Stimulated activated CD4-positive, alpha-beta T cell treated with anti-CD3 and anti-CD28 coated beads, Interleukin-15, amount 100 ng/mL, for 24 hours (primary cell): Measurements from ENCODE around the gene SCLY.

Experiments
- DNase-seq: peaks from one replicate; pipeline ENCODE4 v3.0.0-alpha.2; 2020

SCLY gene

DNA sequence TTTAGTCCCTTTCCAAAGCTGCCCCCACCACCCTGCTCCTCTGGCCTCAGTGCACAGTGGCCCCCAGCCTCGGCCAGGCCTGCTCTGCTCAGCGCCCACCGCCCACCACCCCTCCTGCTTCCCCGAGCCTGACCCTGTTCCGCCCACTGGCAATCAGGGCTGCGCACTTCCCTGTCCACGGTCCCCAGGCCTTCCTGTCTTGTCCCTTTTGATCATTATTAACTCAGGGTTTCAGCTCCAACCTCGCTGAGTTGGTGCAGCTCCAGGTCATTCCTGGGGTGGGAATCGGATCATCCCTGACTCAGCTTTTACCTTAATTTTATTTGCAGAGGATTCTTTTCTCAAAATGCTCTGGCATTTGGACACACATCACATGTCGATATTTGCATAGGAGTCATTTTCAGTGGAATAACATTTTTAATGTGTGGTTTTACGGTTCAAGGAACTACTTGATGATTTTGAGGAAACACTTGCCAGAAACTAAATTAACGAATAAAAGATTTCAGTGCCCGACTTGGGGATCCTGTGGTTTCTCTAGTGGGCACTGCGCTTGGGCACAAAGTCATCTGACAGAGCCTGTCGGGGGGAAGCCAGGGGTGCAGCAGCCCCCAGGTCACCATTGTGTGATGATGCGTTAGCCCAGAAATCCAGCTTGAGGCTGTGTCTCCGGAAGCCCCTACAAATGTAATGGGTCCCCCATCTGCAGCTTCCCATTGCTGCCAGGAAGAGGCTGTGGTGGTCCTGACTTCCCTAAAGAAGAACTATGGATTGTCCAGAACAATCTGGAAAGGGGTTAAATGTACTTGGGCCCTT is 38.3 kb downstream of the SCLY start:
- DNase-seq = no peak

DNA sequence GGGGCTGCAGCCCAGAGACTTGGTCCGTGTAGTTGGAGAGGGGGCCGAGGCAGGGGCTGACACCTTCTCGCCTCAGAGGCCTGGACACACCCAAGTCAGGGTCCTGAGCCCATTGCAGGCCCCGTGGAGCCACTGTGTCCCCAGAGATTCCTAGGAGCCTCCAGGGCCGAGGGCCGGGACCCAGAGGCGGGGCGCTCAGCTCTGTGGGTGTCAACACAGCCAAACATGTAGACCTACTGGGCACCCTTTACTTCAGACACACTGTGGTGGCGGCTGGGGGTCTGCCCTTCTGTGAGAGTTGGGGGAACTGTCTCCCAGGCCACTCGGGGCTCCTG is 38.9 kb downstream of the SCLY start:
- no peak for DNase-seq

DNA sequence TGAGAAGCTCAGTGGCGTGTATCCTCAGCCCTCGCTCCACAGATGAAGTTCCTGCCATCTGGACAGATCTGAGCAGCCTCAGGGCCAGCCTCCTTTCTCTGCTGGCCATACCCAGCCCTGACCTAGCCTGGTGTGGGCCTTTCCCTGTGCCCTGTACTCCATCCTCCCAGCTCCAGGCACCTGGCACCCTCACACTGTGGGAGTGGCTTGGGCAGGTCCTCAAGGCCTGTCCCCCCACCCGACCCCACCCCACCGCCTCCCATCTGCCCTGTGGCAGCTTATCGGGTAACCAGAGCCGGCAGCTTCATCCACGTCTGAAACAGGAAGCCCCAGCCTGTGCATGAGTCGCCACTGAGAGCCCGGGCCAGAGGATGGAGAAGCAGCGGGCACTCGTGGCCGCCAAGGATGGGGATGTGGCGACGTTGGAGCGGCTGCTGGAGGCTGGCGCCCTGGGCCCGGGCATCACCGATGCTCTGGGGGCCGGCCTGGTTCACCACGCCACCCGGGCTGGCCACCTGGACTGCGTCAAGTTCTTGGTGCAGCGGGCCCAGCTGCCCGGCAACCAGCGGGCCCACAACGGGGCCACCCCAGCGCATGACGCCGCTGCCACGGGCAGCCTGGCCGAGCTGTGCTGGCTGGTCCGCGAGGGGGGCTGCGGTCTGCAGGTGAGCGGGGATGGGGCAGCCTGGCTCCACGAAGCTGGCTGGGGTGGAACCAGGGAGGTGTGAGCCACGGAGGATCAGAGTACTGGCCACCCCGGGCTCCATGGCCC is 39.4 kb downstream of the SCLY start, which contains the start of gene ESPNL:
TSS of gene ESPNL (plus strand) at position 292 of the 772 bp plus-strand sequence. CDS start at position 372, 80 bp downstream.
- DNase-seq = no peak

DNA sequence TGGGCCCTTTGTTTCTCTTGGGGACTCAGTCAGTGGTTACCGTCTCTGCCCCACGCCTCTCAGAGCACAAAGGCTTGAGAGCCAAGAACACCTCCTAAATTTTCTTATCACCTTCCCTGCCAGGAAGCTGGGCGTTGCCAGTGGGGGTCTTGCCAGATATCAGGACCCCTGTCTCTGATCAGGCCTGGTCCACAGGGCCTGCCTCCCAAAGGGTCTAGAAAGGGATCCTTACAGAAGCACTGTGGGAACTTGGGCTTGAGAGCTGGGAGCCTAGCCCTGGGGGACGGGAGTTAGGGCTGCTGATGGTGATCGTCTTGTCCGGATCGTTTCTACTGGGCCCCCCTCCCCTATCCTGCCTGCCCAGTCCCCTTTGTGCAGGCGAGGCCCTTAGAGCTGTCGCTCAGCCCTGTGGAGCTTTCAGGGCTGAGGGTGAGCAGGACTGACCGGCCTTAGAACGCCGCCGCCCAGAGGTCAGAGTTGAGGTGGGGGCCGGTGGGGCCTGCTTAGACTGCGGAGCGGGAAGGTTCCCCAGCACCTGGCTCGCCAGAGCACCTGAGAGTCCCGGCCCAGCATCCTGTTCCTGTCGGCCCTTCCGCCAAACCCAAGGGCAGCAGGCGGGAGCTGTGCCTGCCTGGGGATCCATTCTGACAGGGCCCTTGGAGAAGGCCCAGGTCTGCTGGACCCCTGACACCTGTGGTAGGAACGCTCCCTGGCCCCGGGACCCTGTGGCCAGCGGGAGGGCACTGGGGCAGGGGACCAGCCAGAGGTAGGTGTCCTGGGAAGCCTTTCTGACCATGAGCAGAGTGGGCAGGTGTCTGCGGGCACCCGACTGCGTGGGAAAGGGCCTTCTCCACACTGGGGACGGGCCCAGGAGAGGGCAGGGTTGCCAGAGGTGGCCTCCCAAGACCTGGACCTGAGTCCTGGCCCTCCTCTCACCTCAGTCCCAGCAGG is 40.3 kb downstream of the SCLY start:
- no peak for DNase-seq

DNA sequence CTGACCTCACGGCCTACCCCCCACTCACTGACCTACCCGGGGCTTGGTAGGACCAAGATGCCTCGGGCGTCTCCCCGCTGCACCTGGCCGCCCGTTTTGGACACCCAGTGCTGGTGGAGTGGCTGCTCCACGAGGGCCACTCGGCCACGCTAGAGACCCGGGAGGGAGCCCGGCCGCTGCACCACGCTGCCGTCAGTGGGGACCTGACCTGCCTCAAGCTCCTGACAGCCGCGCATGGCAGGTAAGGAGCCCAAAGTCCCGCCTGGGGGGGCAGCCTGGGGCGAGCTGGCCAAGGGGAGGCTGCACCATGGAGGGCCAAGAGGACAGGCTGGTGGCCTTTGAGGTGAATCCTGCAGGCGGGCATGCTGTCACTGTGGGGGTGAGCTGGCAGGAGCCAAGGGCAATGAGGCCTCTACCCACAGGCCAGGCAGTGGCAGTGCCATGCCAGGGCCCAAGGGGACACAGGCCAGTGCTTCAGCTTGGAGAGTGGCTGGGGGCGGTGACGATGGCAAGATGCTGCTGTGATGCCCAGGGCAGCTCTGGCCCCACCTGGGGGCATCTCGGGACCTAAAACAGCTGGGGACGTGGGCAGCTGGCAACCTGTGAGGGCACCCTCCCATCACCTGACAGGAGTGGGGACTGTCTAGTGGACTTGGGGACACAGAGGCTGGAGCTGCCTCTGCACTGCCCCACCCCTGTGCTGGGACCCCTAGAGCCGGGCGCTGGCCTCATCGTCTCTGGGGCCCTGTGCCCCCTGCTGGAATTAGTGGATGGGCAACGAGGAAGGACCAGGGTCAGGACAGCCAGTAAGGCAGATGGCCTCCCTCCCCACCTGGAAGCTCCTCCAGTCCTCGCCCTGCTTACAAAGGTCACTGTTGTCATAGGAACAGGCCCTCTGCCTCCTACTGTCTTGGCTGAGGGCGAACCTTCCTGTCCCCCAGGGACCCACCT is 41.4 kb downstream of the SCLY start:
- DNase-seq = no peak

DNA sequence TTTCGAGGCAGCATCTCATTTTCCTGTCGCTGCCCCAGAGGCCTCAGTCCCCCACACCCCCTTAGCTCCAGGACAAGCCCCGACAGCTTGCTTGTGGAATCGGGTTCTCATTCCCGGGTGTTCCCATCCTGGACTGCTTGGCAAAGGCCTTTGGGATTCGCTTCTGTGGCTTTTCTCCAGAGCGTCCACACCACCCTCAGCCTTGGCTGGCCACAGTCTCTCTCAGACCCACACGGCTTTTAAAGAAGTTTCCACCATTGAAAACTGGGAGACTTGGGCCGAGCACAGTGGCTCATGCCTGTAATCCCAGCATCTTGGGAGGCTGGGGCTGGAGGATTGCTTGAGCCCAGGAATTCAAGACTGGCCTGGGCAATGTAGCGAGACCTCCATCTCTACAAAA is 42.1 kb downstream of the SCLY start:
- no peak for DNase-seq

DNA sequence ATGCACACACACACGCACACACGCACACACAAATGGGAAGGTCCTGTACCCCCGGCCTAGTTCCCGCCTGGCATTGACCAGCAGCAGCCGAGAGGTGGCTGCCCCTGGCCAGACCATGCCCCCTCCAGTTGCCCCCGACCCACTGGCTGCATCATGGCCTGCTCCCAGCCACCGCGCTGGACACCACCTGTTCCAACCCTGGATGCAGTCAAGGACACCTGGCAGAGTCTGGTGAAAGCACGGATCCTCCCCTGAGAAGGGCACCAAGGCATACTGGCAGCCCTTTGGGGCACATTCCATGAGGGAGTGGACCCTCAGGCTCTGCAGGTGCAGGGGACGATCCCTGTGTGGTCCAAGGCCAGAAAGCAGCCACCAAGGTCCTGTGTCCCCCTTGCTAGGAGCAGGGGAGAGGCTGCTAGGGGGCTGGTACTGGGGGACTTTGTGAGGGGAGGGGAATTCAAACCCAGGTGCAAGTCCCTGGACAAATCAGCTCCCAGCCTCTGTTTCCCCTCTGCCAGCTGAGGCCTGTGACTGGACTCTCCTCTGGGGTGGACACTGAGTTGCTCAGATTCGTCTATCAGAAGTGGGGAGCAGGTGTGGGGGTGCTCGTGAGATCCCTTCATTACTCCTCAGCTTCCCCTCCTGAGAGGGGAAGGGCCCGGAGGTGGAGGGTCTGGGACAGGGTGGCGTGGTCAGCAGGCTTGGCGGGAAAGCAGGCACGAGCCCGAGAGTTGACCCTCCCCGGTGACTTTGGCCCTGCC is 42.8 kb downstream of the SCLY start:
- DNase-seq = no peak

DNA sequence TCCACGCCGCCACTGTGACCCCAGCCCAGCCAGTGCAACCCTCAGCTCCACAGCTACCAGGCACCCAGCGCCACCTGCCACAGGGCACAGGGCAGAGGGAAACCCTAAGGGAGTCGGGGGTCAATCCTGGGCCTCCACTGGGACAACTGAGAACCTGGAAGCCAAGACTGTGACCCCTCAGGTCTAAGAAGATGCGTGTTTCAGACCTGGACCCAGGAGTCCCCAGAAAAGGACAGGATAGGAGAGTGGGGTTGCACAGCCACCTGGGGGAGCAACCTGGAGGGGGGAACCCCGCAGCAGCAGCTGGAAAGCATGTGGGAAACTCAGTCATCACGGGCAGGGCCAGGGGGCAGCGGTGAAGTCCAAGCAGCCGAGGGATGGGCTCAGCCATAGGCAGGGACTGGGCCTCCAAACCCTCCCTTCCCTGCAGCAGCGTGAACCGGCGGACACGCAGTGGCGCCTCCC is 43.5 kb downstream of the SCLY start:
- no peak for DNase-seq

DNA sequence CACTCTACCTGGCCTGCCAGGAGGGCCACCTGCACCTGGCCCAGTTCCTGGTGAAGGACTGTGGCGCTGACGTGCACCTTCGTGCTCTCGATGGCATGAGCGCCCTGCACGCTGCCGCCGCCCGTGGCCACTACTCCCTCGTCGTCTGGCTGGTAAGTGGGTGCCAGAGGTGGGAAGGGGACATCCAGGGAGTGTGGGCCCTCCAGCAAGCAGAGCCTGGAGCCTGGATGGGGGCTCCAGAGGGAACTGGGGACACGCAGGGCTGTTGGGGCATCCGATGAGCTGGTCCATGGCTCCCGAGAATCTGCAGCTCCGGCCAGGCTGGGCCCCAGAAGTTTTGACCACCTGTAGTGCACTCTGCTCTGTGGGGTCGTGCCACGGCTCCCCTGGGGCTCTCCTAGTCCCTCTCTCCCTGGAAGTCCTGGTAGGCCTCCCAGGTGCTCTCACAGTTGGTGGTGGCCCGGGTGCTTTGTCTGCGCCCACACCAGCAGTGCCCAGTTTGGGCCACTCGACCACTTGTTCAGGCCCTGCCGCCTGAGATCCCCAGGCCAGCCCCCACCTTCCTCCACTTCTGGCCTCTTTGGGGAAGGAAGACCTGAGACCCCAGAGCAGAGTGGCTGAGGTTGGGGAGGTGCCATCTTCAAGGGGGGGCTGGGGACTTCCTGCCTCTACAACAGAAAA is 44.0 kb downstream of the SCLY start:
- peak; percentile 0 for DNase-seq

DNA sequence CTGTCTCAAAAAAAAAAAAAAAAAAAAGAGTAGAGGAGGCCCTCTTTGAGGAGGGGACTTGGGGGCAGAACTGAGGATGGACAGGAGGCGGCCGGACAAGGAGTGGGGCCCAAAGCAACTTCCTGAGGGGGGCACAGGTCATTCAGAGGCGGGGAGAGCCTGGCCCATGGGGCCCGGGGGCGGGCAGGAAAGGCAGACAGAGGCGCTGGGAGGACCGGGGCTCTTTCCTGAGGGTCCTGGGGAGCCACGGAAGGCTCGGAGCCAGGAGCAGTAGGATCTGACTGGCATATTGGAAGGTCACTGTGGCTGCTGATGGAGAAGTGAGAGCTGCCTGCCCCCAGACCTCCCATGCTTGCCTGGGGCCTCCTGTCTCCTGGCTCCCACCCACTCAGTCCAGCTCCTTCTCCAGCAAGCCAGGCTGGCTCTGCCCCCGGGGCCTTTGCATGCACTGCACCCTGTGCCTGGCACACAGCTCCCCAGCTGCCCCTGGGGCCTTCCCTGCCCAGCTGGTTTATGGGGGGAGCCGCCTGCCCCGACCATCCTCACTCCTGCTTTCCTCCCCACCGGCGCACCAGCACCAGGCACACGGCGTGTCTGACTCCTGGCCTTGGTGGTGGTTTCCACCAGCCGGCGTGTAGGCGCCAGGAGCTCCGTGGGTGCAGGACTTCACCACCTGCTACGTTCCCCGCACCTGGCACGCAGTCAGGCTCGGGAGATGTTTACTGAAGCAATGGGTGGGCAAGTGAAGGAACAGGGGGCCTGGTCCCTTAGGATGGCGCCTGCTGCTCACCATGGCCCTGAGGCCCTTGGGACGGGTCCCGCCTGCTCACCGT is 44.9 kb downstream of the SCLY start:
- no peak for DNase-seq

DNA sequence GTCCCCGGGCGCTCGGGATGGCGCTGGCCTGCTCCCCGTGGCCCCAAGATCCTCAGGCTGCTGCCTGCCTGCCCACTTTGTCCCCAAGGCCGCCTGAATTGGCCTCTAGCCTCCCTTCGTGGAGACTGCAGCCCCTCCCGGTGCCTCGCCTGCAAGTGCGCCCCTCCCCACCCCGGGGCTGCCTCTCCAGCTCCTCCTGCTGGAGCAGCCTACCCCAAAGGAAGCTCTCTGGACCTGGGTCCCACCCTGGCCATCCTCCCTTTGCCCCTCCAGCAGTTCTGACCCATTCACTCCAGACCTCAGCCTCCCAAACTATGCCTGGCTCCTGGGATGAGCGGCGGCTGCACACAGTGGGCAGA is 45.5 kb downstream of the SCLY start:
- no peak for DNase-seq

DNA sequence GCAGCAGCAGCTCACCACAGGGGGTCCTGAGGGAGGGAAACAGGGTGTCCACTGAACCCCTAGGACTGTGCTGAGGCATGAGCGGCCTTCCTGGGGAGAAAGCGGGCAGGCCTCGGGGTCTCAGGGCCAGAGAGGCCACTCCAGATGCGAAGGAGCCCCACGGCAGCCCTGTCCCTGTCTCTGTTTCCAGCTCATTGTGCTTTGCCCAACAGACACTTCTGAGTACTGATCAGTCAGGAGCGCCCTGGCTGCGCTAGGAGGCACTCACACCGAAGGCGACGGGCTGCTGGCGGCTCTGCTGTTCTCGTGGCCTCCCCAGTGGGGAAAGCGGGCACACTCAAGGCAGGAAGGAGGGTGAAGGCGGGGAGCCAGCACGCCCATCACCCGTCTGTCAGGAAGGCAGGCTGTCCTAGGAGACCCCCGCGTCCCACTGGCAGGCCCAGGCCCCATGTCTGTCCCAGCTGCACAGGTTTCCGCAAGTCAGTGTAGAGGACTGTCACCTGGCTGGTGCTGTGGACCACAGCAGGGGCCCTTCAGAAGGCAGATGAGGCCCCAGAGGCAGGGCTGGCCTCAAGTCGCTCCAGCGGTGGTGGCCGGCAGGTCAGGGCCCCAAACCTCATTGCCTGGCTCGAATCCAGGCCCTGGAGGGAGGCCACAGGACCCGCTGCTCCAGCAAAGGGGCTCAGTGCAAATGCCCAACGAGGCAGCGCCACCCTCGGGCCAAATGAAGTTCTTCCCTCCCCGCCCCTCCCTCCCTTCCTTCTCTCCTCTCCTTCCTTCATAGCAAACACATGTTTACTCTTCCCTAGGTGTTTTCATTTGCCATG is 46.1 kb downstream of the SCLY start:
- no peak for DNase-seq

DNA sequence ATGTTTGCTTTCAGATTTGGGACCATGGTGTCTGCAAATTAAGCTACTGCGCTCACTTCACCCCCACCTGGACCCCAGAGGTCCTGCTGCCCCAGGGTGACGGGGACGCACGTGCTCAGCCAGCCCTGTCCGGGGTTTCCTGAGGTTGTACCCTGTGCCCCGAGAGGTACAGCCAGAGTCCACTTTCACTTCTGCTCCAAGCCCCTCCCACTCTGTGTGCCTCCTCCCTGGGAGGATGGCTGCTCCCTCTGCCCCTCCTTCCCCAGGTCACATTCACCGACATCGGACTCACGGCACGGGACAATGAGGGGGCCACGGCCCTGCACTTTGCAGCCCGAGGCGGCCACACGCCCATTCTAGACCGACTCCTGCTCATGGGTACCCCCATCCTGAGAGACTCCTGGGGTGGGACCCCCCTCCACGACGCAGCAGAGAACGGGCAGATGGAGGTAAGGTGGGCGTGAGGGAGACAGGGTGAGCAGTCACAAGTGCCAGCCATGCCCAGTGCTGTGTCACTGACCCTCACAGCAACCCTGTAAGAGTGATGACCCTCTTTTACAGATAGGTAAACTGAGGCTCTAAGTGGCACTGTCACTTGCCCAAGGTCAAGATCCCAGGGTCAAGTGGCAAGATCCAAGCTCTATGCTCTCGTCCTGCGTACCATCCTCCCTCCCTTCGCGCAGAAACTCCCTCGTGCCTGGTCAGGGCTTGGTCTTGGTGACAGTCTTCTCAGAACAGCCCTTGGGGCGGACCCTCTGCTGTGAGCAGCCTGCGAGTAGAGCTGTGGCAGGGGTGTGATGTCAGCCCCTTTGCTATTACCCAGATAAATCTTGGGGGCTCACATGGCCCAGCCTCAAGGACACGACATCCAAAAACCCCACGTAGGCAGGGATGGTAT is 47.0 kb downstream of the SCLY start:
- DNase-seq = no peak

DNA sequence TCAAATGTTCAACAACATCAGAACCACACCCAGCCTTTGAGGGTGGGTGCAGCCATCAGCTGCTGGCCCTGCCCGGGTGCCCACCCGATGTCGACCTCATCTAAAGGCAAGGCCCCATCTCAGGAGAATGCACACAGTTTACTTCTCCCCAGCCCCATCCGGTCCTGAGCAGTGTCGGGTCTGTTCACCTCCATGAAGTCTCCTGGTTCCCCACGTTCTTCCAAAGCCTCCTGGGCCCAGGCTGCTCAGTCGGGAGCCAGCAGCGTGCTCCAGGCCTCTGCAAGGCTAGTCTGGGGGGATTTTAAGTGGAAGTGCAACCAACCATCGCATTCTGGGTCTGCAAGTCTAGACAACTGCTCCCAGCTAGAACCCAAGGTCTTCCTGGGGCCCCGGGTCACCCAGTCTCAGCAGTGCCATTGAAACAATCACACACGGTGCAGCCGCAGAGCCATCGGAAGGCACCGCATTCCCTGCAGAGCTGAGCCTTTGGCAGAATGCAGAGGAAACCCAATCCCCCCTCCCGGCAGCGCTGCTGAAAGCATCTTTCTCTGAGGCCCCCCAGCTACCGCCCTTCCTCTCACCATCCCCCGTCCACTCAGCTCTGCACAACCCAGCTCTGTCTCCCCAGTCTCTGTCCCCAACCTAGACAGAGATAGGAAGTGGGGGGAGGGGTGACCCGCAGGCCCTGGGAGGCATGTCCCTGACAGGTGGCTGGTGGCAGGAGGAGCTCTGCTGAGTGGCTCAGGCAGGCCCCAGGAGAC is 47.8 kb downstream of the SCLY start:
- DNase-seq = no peak

DNA sequence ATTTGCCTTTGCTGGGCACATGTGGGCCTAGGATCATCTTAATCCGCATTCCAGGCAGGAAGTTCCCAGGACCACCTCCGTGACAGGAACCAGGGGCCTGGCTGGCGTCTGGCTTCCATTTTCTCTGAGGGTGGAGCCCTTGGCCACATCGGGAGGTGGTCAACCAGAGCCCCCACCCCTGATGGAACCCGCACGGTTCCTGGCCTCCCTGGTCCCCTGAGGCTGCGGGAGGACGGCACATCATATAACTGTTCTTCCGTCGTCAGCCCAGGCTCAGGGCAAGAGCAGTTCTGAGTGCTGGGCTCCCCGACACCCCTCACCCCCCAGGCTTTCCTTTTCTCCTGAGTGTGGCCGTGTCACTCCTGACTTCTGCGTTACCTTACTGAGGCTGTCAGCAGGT is 52.8 kb downstream of the SCLY start:
- DNase-seq = no peak

DNA sequence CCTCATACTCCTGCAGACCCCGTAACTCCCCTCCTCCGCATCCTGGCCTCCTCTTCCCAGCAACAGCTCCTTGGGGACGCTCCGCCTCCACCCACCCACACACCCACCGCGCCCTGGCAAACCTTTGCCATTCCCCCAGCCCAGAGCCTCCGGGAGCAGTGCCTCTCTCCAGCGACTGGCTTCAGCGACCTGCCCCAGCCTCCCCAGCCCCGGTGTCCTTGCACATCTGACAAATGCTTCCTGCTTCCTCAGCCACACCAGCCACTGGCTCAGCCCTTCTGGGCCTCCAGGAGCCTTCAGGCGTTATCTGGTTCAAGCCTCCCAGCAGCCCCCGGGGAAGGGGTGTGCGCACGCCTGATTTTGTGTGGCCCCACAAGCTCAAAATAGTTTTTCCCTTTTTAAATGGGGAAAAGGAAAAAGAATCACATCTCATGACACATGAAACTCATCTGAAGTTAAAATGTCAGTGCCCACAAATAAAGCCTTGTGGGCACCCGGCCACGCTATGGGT is 53.6 kb downstream of the SCLY start:
- no peak for DNase-seq
